ENCODE data around the gene LRRC27.
"Not testable (repeated sequence)": the region's sequence is repeated elsewhere in the genome, so short reads cannot be mapped to it uniquely, and the experiment has no call there.

DNA sequence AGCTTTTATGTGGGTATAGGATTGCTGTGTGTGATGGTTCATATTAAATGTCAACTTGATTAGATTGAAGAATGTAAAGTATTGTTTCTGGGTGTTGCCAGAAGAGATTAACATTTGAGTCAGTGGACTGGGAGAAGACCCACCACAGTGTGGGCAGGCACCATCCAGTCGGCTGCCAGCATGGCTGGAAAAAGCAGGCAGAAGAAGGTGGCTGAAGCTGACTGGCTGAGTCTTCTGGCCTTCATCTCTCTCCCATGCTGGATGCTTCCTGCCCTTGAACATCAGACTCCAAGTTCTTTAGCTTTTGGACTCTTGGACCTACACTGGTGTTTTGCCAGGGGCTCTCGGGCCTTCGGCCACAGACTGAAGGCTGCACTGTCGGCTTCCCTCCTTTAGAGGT lies 49.0 kb downstream of the LRRC27 start:
- TF ChIP-seq, protein P1, sequence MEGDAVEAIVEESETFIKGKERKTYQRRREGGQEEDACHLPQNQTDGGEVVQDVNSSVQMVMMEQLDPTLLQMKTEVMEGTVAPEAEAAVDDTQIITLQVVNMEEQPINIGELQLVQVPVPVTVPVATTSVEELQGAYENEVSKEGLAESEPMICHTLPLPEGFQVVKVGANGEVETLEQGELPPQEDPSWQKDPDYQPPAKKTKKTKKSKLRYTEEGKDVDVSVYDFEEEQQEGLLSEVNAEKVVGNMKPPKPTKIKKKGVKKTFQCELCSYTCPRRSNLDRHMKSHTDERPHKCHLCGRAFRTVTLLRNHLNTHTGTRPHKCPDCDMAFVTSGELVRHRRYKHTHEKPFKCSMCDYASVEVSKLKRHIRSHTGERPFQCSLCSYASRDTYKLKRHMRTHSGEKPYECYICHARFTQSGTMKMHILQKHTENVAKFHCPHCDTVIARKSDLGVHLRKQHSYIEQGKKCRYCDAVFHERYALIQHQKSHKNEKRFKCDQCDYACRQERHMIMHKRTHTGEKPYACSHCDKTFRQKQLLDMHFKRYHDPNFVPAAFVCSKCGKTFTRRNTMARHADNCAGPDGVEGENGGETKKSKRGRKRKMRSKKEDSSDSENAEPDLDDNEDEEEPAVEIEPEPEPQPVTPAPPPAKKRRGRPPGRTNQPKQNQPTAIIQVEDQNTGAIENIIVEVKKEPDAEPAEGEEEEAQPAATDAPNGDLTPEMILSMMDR (IDR thresholded peaks at IDR 0.05) = not testable (repeated sequence)
- TF ChIP-seq POLR2A (IDR thresholded peaks at IDR 0.05) = not testable (repeated sequence)

Data from Peyer's patch (tissue), 4 donors.